HCT116 (cell line): ENCODE results near the gene ATP7B. TPM values are rescaled to one million over a fixed set of nuclear protein-coding genes. Genes with fewer than 3 reads are reported as not detected.

Source experiments
- ATAC-seq: fragments of 200-7000 bp; cut with Tn5 transposase; 2 replicates; pipeline ENCODE4 v1.9.1; 2020; ENCODE audit warnings: mild to moderate bottlenecking, moderate library complexity
- BruUV-seq: library from RNA; stranded (reverse); fragments of 400-500 nt; replicated peaks from 2 replicates; lab custom pipeline; 2021; lab: Mats Ljungman, UMichigan
- CTCF ChIA-PET: fragments of 300-600 bp; sonication (Branson Sonifier 250); formaldehyde crosslinking; loops from one replicate; lab custom pipeline; 2021; ENCODE audit warnings: antibody characterized with exemption; lab: Charles Lee
- POLR2A ChIA-PET: fragments of 300-600, 350-600 bp; sonication (Branson Sonifier 250); formaldehyde crosslinking; loops from one replicate; lab custom pipeline; 2021; ENCODE audit warnings: antibody characterized with exemption; lab: Charles Lee
- RAD21 ChIA-PET, 2 experiments: fragments of 300-600 bp; sonication (Branson Sonifier 250); formaldehyde crosslinking; loops; one replicate each; lab custom pipeline; 2023; ENCODE audit warnings: low total read pairs in 2 of 2; ENCODE audit not compliant: uncharacterized antibody in 2 of 2, unreplicated experiment in 2 of 2, low non-redundant PET in 1 of 2; lab: Charles Lee
- DNase-seq: peaks from one replicate; pipeline ENCODE4 v3.0.0-alpha.2; 2010; ENCODE audit warnings: low read depth, low spot score
- H2AFZ ChIP-seq: fragments of 200-600 bp; shearing (Covaris generic), sonication (generic); 2 replicates; pipeline ENCODE4 v1.6.1; 2017; ENCODE audit warnings: low read depth, mixed run types, mixed read lengths, antibody characterized with exemption, low read length; ENCODE audit not compliant: poor library complexity, severe bottlenecking
- H3K27ac ChIP-seq: 2 replicates; pipeline ENCODE4 v1.5.1; 2012; ENCODE audit warnings: low read depth, low read length
- H3K27me3 ChIP-seq: fragments of 200-600 bp; sonication (generic); 2 replicates; pipeline ENCODE4 v1.6.1; 2016; ENCODE audit warnings: mixed run types, low read length, mixed read lengths; ENCODE audit not compliant: insufficient read depth
- H3K36me3 ChIP-seq, 2 experiments: fragments of 200-500 bp in 1 of 2; fragments of 200-600 bp in 1 of 2; sonication (Bioruptor generic) in 1 of 2; sonication (generic) in 1 of 2; 2 replicates each; pipeline versions ENCODE4 v1.5.1 to v1.6.1; 2014 to 2016; ENCODE audit warnings: low read length in 2 of 2, inconsistent platforms in 1 of 2, mixed read lengths in 1 of 2, mixed run types in 1 of 2; ENCODE audit not compliant: insufficient read depth in 2 of 2, control insufficient read depth in 1 of 2
- H3K4me1 ChIP-seq, 2 experiments: fragments of 200-600 bp in 1 of 2; sonication (generic) in 1 of 2; 2 replicates each; pipeline versions ENCODE4 v1.5.1 to v1.6.1; 2012 to 2017; ENCODE audit warnings: low read length in 2 of 2, inconsistent platforms in 1 of 2, mild to moderate bottlenecking in 1 of 2, mixed read lengths in 1 of 2, mixed run types in 1 of 2, moderate library complexity in 1 of 2; ENCODE audit not compliant: insufficient read depth in 2 of 2, control insufficient read depth in 1 of 2
- H3K4me2 ChIP-seq: fragments of 200-600 bp; sonication (generic); 2 replicates; pipeline ENCODE4 v1.6.1; 2017; ENCODE audit warnings: mixed run types, low read length, mixed read lengths
- H3K4me3 ChIP-seq, 2 experiments: fragments of 200-600 bp in 1 of 2; sonication (generic) in 1 of 2; replicated peaks in 1 of 2; 2 replicates each; pipeline ENCODE4 v1.5.1; 2011 to 2016; ENCODE audit warnings: low read length in 2 of 2, control low read depth in 1 of 2, low read depth in 1 of 2, mild to moderate bottlenecking in 1 of 2, mixed read lengths in 1 of 2, mixed run types in 1 of 2
- H3K79me2 ChIP-seq: fragments of 200-600 bp; sonication (generic); 2 replicates; pipeline ENCODE4 v1.6.1; 2017; ENCODE audit warnings: mild to moderate bottlenecking, mixed run types, low read length, moderate library complexity, mixed read lengths; ENCODE audit not compliant: insufficient read depth
- H3K9ac ChIP-seq: fragments of 200-600 bp; sonication (generic); 2 replicates; pipeline ENCODE4 v1.6.1; 2016; ENCODE audit warnings: low read length, mixed read lengths
- H3K9me2 ChIP-seq: fragments of 200-600 bp; sonication (generic), shearing (Covaris generic); 2 replicates; pipeline ENCODE4 v1.6.1; 2017; ENCODE audit warnings: mixed run types, mild to moderate bottlenecking, moderate library complexity; ENCODE audit not compliant: insufficient read depth
- H3K9me3 ChIP-seq, 2 experiments: fragments of 200-500 bp in 1 of 2; fragments of 200-600 bp in 1 of 2; sonication (Bioruptor generic) in 1 of 2; sonication (generic) in 1 of 2; 2 replicates each; pipeline ENCODE4 v1.6.1; 2014 to 2017; ENCODE audit warnings: low read length in 2 of 2, mixed read lengths in 2 of 2, inconsistent platforms in 1 of 2, low read depth in 1 of 2, mild to moderate bottlenecking in 1 of 2, mixed run types in 1 of 2, moderate library complexity in 1 of 2; ENCODE audit not compliant: control insufficient read depth in 1 of 2, insufficient read depth in 1 of 2
- H4K20me1 ChIP-seq: fragments of 200-600 bp; sonication (generic), shearing (Covaris generic); 2 replicates; pipeline ENCODE4 v1.6.1; 2017; ENCODE audit warnings: mixed run types, mild to moderate bottlenecking, moderate library complexity; ENCODE audit not compliant: insufficient read depth
- CEBPB ChIP-seq: IDR thresholded peaks from 2 replicates; pipeline ENCODE4 v1.6.1; 2012; ENCODE audit warnings: low read depth
- ELF1 ChIP-seq: IDR thresholded peaks from 2 replicates; pipeline ENCODE4 v1.6.1; 2012; ENCODE audit warnings: low read depth, borderline replicate concordance
- EZH2phosphoT487 ChIP-seq: fragments of 200-600 bp; IDR thresholded peaks from 2 replicates; pipeline ENCODE4 v1.6.1; 2018; ENCODE audit warnings: antibody characterized with exemption, borderline replicate concordance
- JUND ChIP-seq: IDR thresholded peaks from 2 replicates; pipeline ENCODE4 v1.6.1; 2012
- POLR2A ChIP-seq: IDR thresholded peaks from 2 replicates; pipeline ENCODE4 v1.7.0; 2011; ENCODE audit warnings: borderline replicate concordance; ENCODE audit not compliant: insufficient read depth, insufficient read length; ENCODE audit errors: extremely low read depth
- TCF7L2 ChIP-seq: IDR thresholded peaks from 2 replicates; pipeline ENCODE4 v1.7.0; 2011; ENCODE audit warnings: borderline replicate concordance, inconsistent platforms; ENCODE audit not compliant: insufficient read depth, insufficient read length; ENCODE audit errors: extremely low read depth
- ZFX ChIP-seq: fragments of 450-650 bp; IDR thresholded peaks from 2 replicates; pipeline ENCODE4 v1.6.1; 2017
- ZNF274 ChIP-seq: fragments of 200-500 bp; sonication (Bioruptor generic); IDR thresholded peaks from 2 replicates; pipeline ENCODE4 v1.6.1; 2014; ENCODE audit warnings: mild to moderate bottlenecking, low read depth, low read length, inconsistent platforms
- intact Hi-C: fragments of 100-400 bp; cut with micrococcal nuclease; formaldehyde crosslinking; loops from 2 replicates; pipeline ENCODE4 v1.10.0; 2022
- total RNA-seq: library from RNA; stranded (reverse); gene quantifications from one replicate; pipeline ENCODE4 v1.2.1, GENCODE V29; 2021; ENCODE audit not compliant: unreplicated experiment

The ATP7B gene
- total RNA-seq, 1 experiment from 2014 or later, result 10.3 TPM

DNA sequence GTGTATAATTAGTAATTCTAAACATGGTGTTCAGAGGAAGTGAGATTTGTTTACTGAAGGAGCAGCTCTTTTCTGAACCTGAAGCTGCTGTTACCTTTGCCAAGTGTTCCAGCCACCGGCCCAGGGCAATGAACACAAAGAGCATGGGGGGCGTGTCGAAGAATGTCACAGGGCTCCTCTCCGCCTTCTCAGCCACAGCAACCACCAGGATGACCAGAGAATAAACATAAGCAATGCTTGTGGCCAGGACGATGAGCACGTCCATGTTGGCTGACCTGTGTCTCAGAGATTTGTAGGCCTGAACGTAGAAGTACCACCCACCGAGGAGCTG lies 53.1 kb downstream of the ATP7B start:
- Histone ChIP-seq H3K9ac (no peak overlapping the region), H4K20me1 (no peaks in the 10 kb centered on the region), H3K4me3 (no peak overlapping the region), H3K27me3 (no peaks in the 10 kb centered on the region), H3K4me1 (no peaks in the 10 kb centered on the region), H3K4me2 (no peak overlapping the region), H3K79me2 (no peaks in the 10 kb centered on the region), H3K9me2 (no peaks in the 10 kb centered on the region), H3K36me3 (no peaks in the 10 kb centered on the region), H3K9me3 (no peaks in the 10 kb centered on the region), H3K27ac (no peak overlapping the region), H2AFZ (no peak overlapping the region)
- intact Hi-C loops, result no loop called here
- no TSS peak for BruUV-seq
- no peak for TF ChIP-seq JUND
- TF ChIP-seq ZFX, result no peak
- TF ChIP-seq ZNF274, result no peak
- TF ChIP-seq EZH2phosphoT487, result no peak
- no peak for TF ChIP-seq TCF7L2
- TF ChIP-seq ELF1, result no peak
- no peak for TF ChIP-seq CEBPB
- DNase-seq, result no peak
- ChIA-PET POLR2A (no interaction called here), RAD21 (no interaction called here), CTCF (no interaction called here)
- no peak for ATAC-seq

DNA sequence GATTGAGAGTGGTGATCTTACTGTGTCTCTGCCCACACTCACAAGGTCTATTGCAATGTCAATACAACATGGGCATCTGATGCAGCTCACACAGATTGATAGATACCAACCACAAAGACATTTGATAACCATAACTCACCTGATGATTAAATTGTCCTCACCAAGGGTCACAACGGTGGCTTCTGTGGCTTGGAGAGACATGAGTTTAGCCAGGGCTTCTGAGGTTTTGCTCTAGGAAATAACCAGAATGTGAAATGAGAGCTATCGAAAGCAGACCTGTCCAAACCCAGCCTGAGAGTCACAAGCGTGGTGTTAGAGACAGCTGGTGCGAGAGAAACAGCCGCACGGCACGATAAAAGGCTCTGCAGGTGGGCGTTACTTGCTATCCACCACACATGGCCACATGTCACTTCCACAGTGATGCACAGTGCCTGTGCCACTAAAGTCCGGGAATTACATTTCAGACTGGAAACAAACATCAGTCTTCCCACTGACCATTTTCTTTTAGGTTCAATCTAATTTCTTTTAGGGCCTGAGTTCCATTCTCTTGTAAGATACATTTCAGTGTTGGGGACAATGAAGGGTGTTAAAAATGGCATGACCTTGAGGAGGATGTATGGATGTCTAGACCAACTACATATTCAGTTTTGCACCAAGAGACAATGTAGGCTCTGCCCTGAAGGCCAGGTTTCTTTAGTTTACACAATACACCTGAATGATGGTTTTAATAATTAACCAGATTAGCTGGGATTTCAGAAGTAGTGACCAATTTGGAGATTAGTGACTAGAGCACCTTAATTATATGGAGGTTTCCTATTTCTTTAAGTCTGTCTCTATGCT lies 53.7 kb downstream of the ATP7B start:
- Histone ChIP-seq H3K27me3 (no peaks in the 10 kb centered on the region), H3K4me3 (no peak overlapping the region), H3K4me2 (no peak overlapping the region), H3K36me3 (no peaks in the 10 kb centered on the region)
- POLR2A ChIA-PET, result no interaction called here
- BruUV-seq, result no TSS peak
- TF ChIP-seq EZH2phosphoT487, result no peak
- no peak for TF ChIP-seq POLR2A
- TF ChIP-seq, all 23 proteins: peak for 0
- Histone ChIP-seq H3K9me2 (no peaks in the 10 kb centered on the region), H3K9me3 (no peaks in the 10 kb centered on the region), H3K4me1 (no peaks in the 10 kb centered on the region), H4K20me1 (no peaks in the 10 kb centered on the region), H3K27ac (no peak overlapping the region), H3K9ac (no peak overlapping the region), H2AFZ (no peak overlapping the region), H3K79me2 (no peaks in the 10 kb centered on the region)
- ATAC-seq (no peak), DNase-seq (no peak)
- RAD21 ChIA-PET, result no interaction called here
- intact Hi-C loops, result no loop called here
- CTCF ChIA-PET, result no interaction called here
